H9 (cell line): ENCODE data around the gene UBE2D2. TPM values are rescaled to one million over a fixed set of nuclear protein-coding genes. Genes with fewer than 3 reads are reported as not detected.

Experiments used
- DNase-seq: peaks from one replicate; pipeline ENCODE4 v3.0.0-alpha.2; 2017
- H2AFZ ChIP-seq: one replicate; pipeline ENCODE4 v1.6.1; 2013; ENCODE audit warnings: mild to moderate bottlenecking, low read length, control low read depth, moderate library complexity
- H2AK5ac ChIP-seq: 2 replicates; pipeline ENCODE4 v1.6.1; 2013; ENCODE audit warnings: low read length, control low read depth, mixed read lengths; ENCODE audit not compliant: insufficient read length
- H2BK120ac ChIP-seq: one replicate; pipeline ENCODE4 v1.6.1; 2013; ENCODE audit warnings: low read depth, mild to moderate bottlenecking, low read length, control low read depth, inconsistent platforms; ENCODE audit not compliant: poor library complexity, severe bottlenecking
- H2BK12ac ChIP-seq: 2 replicates; pipeline ENCODE4 v1.6.1; 2013; ENCODE audit warnings: low read length, control low read depth, mixed read lengths, low read depth; ENCODE audit not compliant: insufficient read length
- H2BK15ac ChIP-seq: 2 replicates; pipeline ENCODE4 v1.6.1; 2013; ENCODE audit warnings: low read depth, low read length, control low read depth
- H2BK20ac ChIP-seq: one replicate; pipeline ENCODE4 v1.6.1; 2013; ENCODE audit warnings: low read depth, mild to moderate bottlenecking, low read length, control low read depth, inconsistent platforms; ENCODE audit not compliant: poor library complexity, severe bottlenecking
- H2BK5ac ChIP-seq: 2 replicates; pipeline ENCODE4 v1.6.1; 2013; ENCODE audit warnings: low read length, control low read depth, mixed read lengths; ENCODE audit not compliant: insufficient read length
- H3K14ac ChIP-seq: 2 replicates; pipeline ENCODE4 v1.6.1; 2013; ENCODE audit warnings: low read length, control low read depth; ENCODE audit not compliant: insufficient read depth
- H3K18ac ChIP-seq: 2 replicates; pipeline ENCODE4 v1.6.1; 2013; ENCODE audit warnings: low read depth, mild to moderate bottlenecking, mixed read lengths, low read length, control low read depth; ENCODE audit not compliant: insufficient read length
- H3K23ac ChIP-seq: 2 replicates; pipeline ENCODE4 v1.6.1; 2013; ENCODE audit warnings: low read length, control low read depth, mixed read lengths, low read depth; ENCODE audit not compliant: insufficient read length
- H3K23me2 ChIP-seq: 2 replicates; pipeline ENCODE4 v1.6.1; 2013; ENCODE audit warnings: low read depth, mild to moderate bottlenecking, mixed read lengths, low read length, control low read depth; ENCODE audit not compliant: insufficient read length, poor library complexity, severe bottlenecking
- H3K27ac ChIP-seq: 2 replicates; pipeline ENCODE4 v1.5.1; 2013; ENCODE audit warnings: low read length, control low read depth, mixed read lengths, low read depth; ENCODE audit not compliant: insufficient read length
- H3K27me3 ChIP-seq: 2 replicates; pipeline ENCODE4 v1.6.1; 2013; ENCODE audit warnings: low read length, control low read depth, inconsistent platforms; ENCODE audit not compliant: insufficient read depth
- H3K4ac ChIP-seq: 2 replicates; pipeline ENCODE4 v1.6.1; 2013; ENCODE audit warnings: low read depth, mild to moderate bottlenecking, control low read depth, inconsistent platforms, low read length, moderate library complexity
- H3K4me1 ChIP-seq: 2 replicates; pipeline ENCODE4 v1.6.1; 2013; ENCODE audit warnings: low read length, control low read depth, inconsistent platforms; ENCODE audit not compliant: insufficient read depth
- H3K4me2 ChIP-seq: 2 replicates; pipeline ENCODE4 v1.6.1; 2013; ENCODE audit warnings: low read length, control low read depth, mixed read lengths; ENCODE audit not compliant: insufficient read length, insufficient read depth
- H3K56ac ChIP-seq: 2 replicates; pipeline ENCODE4 v1.6.1; 2013; ENCODE audit warnings: low read depth, mild to moderate bottlenecking, mixed read lengths, low read length, control low read depth; ENCODE audit not compliant: insufficient read length
- H3K79me1 ChIP-seq: 2 replicates; pipeline ENCODE4 v1.6.1; 2013; ENCODE audit warnings: low read depth, mild to moderate bottlenecking, moderate library complexity, low read length, control low read depth, inconsistent platforms; ENCODE audit not compliant: insufficient read depth, poor library complexity, severe bottlenecking
- H3K79me2 ChIP-seq: 2 replicates; pipeline ENCODE4 v1.6.1; 2013; ENCODE audit warnings: low read length, control low read depth, inconsistent platforms; ENCODE audit not compliant: insufficient read depth
- H3K9ac ChIP-seq: 2 replicates; pipeline ENCODE4 v1.6.1; 2013; ENCODE audit warnings: low read length, control low read depth, mixed read lengths; ENCODE audit not compliant: insufficient read length; ENCODE audit errors: extremely low read depth
- H3K9me3 ChIP-seq: one replicate; pipeline ENCODE4 v1.6.1; 2013; ENCODE audit warnings: low read depth, low read length, inconsistent platforms; ENCODE audit not compliant: control insufficient read depth
- H3T11ph ChIP-seq: one replicate; pipeline ENCODE4 v1.6.1; 2013; ENCODE audit warnings: mild to moderate bottlenecking, low read length, control low read depth, inconsistent platforms
- H4K20me1 ChIP-seq: one replicate; pipeline ENCODE4 v1.6.1; 2013; ENCODE audit not compliant: control insufficient read depth, insufficient read length, insufficient read depth
- H4K5ac ChIP-seq: 2 replicates; pipeline ENCODE4 v1.6.1; 2013; ENCODE audit warnings: low read depth, mild to moderate bottlenecking, mixed read lengths, low read length, control low read depth; ENCODE audit not compliant: insufficient read length
- H4K8ac ChIP-seq: replicated peaks from 2 replicates; pipeline ENCODE4 v1.6.1; 2013; ENCODE audit warnings: low read length, control low read depth, mixed read lengths, low read depth; ENCODE audit not compliant: insufficient read length
- H4K91ac ChIP-seq: 2 replicates; pipeline ENCODE4 v1.6.1; 2013; ENCODE audit warnings: low read depth, mild to moderate bottlenecking, moderate library complexity, mixed read lengths, low read length, control low read depth; ENCODE audit not compliant: insufficient read length
- H3K27ac Mint-ChIP-seq, 3 experiments: 2 replicates in 2 of 3; 3 replicates in 1 of 3; pipeline ENCODE4 v1.8.0; 2020 to 2021; ENCODE audit warnings: mixed read lengths in 3 of 3, mild to moderate bottlenecking in 1 of 3, moderate library complexity in 1 of 3
- H3K27me3 Mint-ChIP-seq: 2 replicates; pipeline ENCODE4 v1.8.0; 2021; ENCODE audit warnings: low read depth, mild to moderate bottlenecking, moderate library complexity, mixed read lengths
- H3K36me3 Mint-ChIP-seq, 3 experiments: 2 replicates in 2 of 3; 3 replicates in 1 of 3; pipeline ENCODE4 v1.8.0; 2020 to 2021; ENCODE audit warnings: low read depth in 3 of 3, mixed read lengths in 3 of 3; ENCODE audit not compliant: insufficient read depth in 1 of 3
- H3K4me1 Mint-ChIP-seq, 2 experiments: 2 replicates each; pipeline ENCODE4 v1.8.0; 2020; ENCODE audit warnings: mixed read lengths in 2 of 2
- H3K4me3 Mint-ChIP-seq, 2 experiments: 2 replicates in 1 of 2; 3 replicates in 1 of 2; pipeline ENCODE4 v1.8.0; 2020 to 2021; ENCODE audit warnings: mild to moderate bottlenecking in 2 of 2, mixed read lengths in 2 of 2, moderate library complexity in 1 of 2
- H3K9me3 Mint-ChIP-seq, 2 experiments: 2 replicates in 1 of 2; 3 replicates in 1 of 2; pipeline ENCODE4 v1.8.0; 2020; ENCODE audit warnings: mild to moderate bottlenecking in 2 of 2, mixed read lengths in 2 of 2, moderate library complexity in 1 of 2
- CTCF ChIP-seq: fragments of 200-600 bp; sonication (generic); conservative IDR thresholded peaks from 3 replicates; pipeline ENCODE4 v1.8.0; 2021; ENCODE audit warnings: antibody characterized with exemption, mild to moderate bottlenecking
- WGBS: extraction: QIAGEN DNeasy Blood & Tissue Kit; methylation state at CpG from one replicate; pipeline ENCODE4 v1.1.7; 2013; ENCODE audit warnings: missing lambda C conversion rate, low lambda C conversion rate, mixed read lengths; ENCODE audit not compliant: insufficient read length; ENCODE audit errors: extremely low coverage; 5-methylcytosine and 5-hydroxymethylcytosine counted together
- total RNA-seq: library from RNA; stranded (reverse); gene quantifications from 2 replicates; pipeline ENCODE4 v1.2.1, GENCODE V29; 2021

UBE2D2 gene
- total RNA-seq, 1 experiment from 2014 or later: 236 TPM

GRCh38 chr5:139611703-139612584, 50.8 kb downstream of the UBE2D2 start:
- H3K36me3 Mint-ChIP-seq: peaks cover 2 to 47% (median 25%) of the 10 kb centered on the region in 3 experiments; a peak in 5 of 7 replicates
- DNase-seq: no peak
- no peaks in the 10 kb centered on the region for H3K9me3 Mint-ChIP-seq
- H3K18ac ChIP-seq: no peak overlapping the region
- no peak overlapping the region for H2AFZ ChIP-seq
- H3K27me3 ChIP-seq: no peaks in the 10 kb centered on the region
- H3K9me3 ChIP-seq: no peaks in the 10 kb centered on the region
- H3K4me1 ChIP-seq: no peaks in the 10 kb centered on the region
- no peak overlapping the region for H3K4me3 Mint-ChIP-seq
- peaks cover 3 to 4% of the 10 kb centered on the region in 2 experiments; a peak in 1 of 4 replicates for H3K4me1 Mint-ChIP-seq
- no peak overlapping the region for H4K8ac ChIP-seq
- WGBS: no CpG with 5 or more reads among the region's 5 CpGs
- H2BK5ac ChIP-seq: no peak overlapping the region
- H2BK120ac ChIP-seq: no peak overlapping the region
- no peak overlapping the region for H2BK15ac ChIP-seq
- H4K91ac ChIP-seq: no peak overlapping the region
- H2BK20ac ChIP-seq: no peak overlapping the region
- H2AK5ac ChIP-seq: no peak overlapping the region
- no peak overlapping the region for H3K4me2 ChIP-seq
- H3K56ac ChIP-seq: no peak overlapping the region
- H3T11ph ChIP-seq: no peak overlapping the region
- TF ChIP-seq CTCF: no peak
- H3K27ac Mint-ChIP-seq: peak overlapping the region in 2 of 3 experiments; percentile 33 to 75; a peak in 2 of 7 replicates
- H3K27ac ChIP-seq: no peak overlapping the region
- no peak overlapping the region for H3K9ac ChIP-seq
- no peaks in the 10 kb centered on the region for H4K20me1 ChIP-seq
- no peaks in the 10 kb centered on the region for H3K23me2 ChIP-seq
- H3K79me1 ChIP-seq: no peaks in the 10 kb centered on the region
- H3K27me3 Mint-ChIP-seq: no peaks in the 10 kb centered on the region
- H2BK12ac ChIP-seq: no peak overlapping the region
- no peak overlapping the region for H4K5ac ChIP-seq
- no peak overlapping the region for H3K23ac ChIP-seq
- no peaks in the 10 kb centered on the region for H3K79me2 ChIP-seq
- no peak overlapping the region for H3K4ac ChIP-seq
- no peak overlapping the region for H3K14ac ChIP-seq
